ENCODE results near the gene CNPPD1.

The CNPPD1 gene

DNA sequence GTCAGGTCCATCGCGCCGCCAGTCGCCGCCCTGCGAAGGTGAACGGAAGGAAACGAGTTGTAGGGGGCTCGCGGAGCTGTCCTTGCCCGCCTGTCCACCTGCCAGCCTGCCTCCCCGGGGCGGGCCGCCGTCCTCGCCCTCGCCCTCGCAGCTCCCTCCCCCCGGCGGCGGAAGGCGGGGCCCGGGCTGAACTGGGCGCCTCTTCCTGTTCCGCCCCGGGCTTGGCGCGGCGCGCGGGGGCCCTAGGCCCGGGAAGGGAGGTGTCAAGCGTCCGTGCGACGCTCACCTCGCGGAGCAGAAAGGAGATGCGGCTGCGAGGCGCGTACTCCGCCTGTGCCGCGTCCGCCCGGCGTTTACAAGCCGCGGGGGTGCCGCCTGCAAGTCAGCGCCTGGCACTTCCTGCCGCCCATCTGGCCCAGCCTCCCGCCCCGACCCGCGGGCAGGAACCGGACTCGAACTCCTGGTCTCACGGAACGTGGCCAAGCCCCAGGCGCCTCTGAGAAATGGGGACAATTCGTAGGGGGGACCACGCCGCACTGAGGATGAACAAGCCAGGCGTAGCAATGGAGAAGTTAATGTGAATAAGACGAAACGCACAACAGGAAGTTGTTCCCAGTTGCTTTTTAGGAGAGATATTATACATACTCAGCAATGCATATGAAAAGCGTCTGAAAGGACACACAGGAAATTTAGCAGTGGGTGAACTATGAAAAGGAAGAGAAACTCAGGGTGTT, at the start of gene CNPPD1:
TSS of gene CNPPD1 (minus strand) at position 108 of the 734 bp plus-strand sequence. CDS start at position 11, 97 bp downstream.
- H3K27ac ChIP-seq = peak within 1 kb of the TSS; percentile 99
- TF ChIP-seq, protein P1, sequence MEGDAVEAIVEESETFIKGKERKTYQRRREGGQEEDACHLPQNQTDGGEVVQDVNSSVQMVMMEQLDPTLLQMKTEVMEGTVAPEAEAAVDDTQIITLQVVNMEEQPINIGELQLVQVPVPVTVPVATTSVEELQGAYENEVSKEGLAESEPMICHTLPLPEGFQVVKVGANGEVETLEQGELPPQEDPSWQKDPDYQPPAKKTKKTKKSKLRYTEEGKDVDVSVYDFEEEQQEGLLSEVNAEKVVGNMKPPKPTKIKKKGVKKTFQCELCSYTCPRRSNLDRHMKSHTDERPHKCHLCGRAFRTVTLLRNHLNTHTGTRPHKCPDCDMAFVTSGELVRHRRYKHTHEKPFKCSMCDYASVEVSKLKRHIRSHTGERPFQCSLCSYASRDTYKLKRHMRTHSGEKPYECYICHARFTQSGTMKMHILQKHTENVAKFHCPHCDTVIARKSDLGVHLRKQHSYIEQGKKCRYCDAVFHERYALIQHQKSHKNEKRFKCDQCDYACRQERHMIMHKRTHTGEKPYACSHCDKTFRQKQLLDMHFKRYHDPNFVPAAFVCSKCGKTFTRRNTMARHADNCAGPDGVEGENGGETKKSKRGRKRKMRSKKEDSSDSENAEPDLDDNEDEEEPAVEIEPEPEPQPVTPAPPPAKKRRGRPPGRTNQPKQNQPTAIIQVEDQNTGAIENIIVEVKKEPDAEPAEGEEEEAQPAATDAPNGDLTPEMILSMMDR (conservative IDR thresholded peaks at IDR 0.05; ENCODE audit: low read depth) = no peak
- DNase-seq (ENCODE audit: low spot score) = peak; percentile 82
- ChIA-PET POLR2A (ENCODE audit: low non-redundant PET) (interaction anchor here (0.6 to 1.2 kb wide), 5 partner anchors 16 to 131 kb away, joined by 3 to 5 read pairs (median 3); partner anchors contain the start of gene DNAJB2), CTCF (interaction anchor here (0.5 to 1.6 kb wide), 5 partner anchors 17 to 166 kb away, joined by 3 to 6 read pairs (median 3); partner anchors contain the start of gene NHEJ1)

DNA sequence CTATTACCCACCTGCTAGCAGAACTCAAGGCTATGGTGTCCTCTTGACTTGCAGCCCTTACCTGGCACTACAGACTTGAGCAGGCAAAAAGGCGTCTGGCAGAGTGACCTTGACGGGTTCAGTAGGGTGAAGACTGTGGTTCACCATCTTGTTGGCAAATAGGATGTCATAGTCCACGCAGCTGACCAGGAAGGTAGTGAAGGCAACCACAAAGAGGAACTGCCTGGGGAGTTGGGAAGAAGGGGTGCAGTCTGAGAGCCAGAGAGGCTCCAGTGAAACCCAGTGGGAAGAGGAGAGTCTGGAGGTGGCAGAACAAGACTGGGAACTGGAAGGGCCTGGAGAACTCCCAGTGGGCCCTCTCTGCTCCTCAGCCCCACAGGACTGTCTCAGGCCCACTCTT, 48.6 kb upstream of the CNPPD1 start:
- CTCF ChIA-PET = no interaction called here
- no peak for DNase-seq (ENCODE audit: low spot score)
- POLR2A ChIA-PET (ENCODE audit: low non-redundant PET) = interaction anchor here (0.6 kb wide), 1 partner anchor 28 kb away, joined by 5 read pairs; no protein-coding TSS in a partner anchor
- TF ChIP-seq, protein P1 (conservative IDR thresholded peaks at IDR 0.05; ENCODE audit: low read depth) = no peak
- peak overlapping the region; percentile 5 for H3K27ac ChIP-seq

DNA sequence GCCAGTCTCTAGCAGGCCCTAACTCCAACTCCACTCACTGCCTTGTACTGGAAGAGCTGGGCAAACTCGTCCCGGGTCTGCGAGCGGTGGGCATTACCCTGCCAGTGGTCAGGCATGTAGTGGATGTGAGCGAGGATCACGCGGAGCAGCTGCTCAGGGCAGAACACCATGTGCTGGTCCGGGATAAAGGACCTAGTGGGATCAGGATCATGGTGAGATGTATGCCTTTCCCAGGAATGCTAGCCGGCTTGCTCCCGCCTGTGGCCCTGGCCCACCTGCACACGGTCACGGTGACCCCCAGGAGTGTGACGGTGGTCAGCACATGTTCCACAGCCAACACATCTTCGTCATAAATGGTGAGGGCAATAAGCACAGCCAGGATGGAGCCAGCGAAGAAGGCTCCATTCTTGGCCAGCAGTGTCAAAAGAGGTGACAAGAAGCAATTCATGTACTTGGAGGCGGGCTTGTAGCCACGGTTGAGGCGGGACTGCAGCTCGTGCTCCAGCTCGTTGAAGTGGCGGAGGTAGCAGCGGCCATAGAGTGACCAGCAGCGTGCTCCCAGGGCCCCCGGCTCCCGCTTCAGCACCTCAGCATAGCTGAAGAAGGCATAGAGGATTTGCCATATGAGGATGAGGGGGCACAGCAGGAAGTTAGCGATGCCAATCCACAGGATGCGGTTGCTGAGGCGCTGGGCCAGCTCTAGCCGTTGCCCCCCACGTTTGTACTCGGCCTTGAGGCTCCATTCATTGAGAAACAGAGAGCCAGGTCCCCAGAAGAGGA, 47.3 kb upstream of the CNPPD1 start:
- peak overlapping the region; percentile 57; the same call in 1 of the 2 replicates for H3K27ac ChIP-seq
- ChIA-PET CTCF (interaction anchor here (0.7 kb wide), 1 partner anchor 73 kb away, joined by 4 read pairs; no protein-coding TSS in a partner anchor), POLR2A (ENCODE audit: low non-redundant PET) (interaction anchor here (0.8 kb wide), 1 partner anchor 48 kb away, joined by 4 read pairs; no protein-coding TSS in a partner anchor)
- DNase-seq (ENCODE audit: low spot score) = no peak
- TF ChIP-seq, protein P1 (conservative IDR thresholded peaks at IDR 0.05; ENCODE audit: low read depth) = no peak

DNA sequence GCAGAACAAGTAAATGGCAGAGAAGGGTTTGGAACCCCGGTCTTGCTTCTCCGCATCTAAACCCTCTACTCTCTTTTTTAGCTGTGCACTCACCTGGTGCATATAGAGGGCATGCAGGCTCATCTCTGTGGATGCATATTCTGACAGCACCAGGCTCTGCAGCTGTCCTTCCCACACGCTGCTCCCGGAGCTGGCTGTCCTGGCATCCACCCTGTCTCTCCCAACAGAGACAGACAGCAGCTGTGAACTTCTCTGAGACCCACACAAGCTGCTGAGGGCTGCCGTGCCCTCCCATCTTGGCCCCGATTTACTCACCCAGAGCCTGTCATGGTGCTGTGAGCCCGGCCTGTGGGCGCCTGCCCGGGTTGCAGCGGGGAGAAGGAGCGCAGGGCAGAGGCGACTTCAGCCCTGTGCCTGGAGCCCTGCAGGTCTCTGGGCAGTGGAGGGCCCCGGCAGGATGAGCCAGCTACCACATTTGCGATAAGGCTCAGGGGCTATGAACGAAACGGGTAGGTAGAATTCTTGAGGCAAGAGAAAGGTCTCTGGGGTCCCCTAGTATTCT, 45.3 kb upstream of the CNPPD1 start:
- no peak for DNase-seq (ENCODE audit: low spot score)
- ChIA-PET POLR2A (ENCODE audit: low non-redundant PET) (no interaction called here), CTCF (no interaction called here)
- TF ChIP-seq, protein P1 (conservative IDR thresholded peaks at IDR 0.05; ENCODE audit: low read depth) = no peak
- peak overlapping the region; percentile 57 for H3K27ac ChIP-seq

DNA sequence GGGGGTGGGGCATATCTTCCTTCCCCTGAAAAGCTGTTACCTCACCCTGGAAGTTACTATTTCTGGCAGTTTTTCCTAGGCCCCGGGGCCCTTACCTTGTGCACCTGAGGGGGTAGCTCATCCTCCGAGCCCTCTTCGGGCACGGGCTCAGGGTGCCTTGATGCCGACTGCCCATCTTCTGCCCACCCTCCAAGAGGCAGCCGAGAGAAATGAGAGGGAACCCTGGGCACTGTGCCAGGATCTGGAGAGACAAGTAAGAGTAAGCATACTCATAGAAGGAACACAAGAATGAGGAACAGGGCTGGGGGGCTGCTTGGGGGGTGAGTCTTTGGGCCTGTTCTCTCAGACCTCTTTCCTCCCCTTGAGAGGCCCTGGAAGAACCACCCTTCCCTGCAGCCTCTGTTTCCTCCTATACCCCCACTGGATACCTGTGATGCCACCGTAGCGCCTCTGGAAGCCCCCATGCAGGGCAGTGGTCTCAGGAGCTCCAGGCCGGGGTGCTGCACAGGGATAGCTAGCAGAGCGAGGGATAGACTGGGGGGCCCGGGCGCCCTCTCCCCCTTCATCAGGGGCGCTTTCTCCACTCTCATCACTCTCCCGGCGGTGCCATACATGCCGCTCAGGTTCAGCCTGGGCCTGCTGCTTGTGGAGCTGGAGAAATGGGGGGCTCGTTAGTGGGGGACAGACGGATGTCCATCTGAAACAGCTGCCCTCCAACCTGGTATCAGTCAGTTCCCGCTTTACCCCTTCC, 44.1 kb upstream of the CNPPD1 start:
- POLR2A ChIA-PET (ENCODE audit: low non-redundant PET) = interaction anchor here (0.7 kb wide), 1 partner anchor 17 kb away, joined by 11 read pairs; no protein-coding TSS in a partner anchor
- TF ChIP-seq, protein P1 (conservative IDR thresholded peaks at IDR 0.05; ENCODE audit: low read depth) = no peak
- no peak for DNase-seq (ENCODE audit: low spot score)
- peak overlapping the region; percentile 99 for H3K27ac ChIP-seq
- CTCF ChIA-PET = no interaction called here

All from RWPE1 (cell line).